ENCODE measurements around the gene EN2. TPM values are rescaled to one million over a fixed set of nuclear protein-coding genes. Genes with fewer than 3 reads are reported as not detected.
A peak's percentile ranks its signal among the peaks of the same experiment; 100 is the strongest.

The EN2 gene
- total and polyA plus RNA-seq, 7 experiments from 2014 or later, result not detected

DNA sequence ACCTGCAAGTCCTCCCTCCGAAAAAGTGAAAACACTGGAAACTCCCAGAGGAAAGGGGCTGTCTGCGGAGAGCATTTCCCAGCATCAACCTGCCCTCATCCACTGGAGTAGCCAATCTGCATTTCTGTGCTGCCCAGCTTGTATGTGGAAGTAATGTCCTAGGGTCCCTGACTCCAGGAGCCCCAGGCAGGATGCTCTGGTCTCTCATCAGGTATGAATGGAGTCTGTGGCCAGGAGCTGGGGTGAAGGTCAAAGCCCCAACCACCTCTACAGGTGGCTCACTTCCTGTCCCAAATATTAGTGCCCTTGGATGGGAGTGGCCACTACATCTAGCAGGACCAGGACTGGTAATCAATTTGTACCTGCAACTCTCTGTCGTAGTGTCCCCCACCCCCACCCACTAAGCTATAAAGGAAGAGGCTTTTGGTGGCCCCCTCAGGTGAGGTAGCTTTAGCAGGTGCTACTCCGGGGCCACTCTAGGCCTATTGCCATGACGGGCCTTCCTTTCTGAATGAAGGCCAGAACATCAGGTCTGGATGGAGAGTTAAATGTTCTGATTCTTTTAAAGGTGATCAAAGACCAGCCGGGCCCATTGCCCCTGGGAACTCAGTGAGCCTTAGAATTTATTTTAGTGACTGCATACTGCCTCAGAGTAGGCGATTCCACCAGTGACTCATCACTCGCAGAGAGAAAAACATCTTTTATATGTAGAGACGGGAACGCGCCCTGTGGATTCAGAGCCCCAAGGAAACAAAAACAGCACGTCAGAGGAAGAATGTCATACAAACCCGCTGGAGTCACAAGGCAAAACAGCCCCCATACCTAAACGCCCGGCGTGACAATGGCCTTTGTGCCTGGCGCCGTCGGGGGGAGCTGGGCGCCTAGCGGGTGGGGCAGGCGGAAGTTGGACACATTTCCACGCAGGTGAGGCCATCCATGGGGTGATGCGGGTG is 13.0 kb downstream of the EN2 start:
- Histone ChIP-seq H3K36me3 (ENCODE audit: control insufficient read depth in 2 of 3, insufficient read depth in 3 of 3, low read length in 3 of 3) (no peaks in the 10 kb centered on the region), H3K4me3 (ENCODE audit: low read length) (no peak overlapping the region), H3K4me1 (ENCODE audit: control insufficient read depth in 2 of 2, insufficient read depth in 2 of 2, low read length in 2 of 2) (no peaks in the 10 kb centered on the region), H3K9me3 (ENCODE audit: control insufficient read depth in 2 of 3, low read length in 3 of 3) (no peaks in the 10 kb centered on the region), H3K27ac (ENCODE audit: low read depth, low read length) (no peak overlapping the region), H3K27me3 (ENCODE audit: control insufficient read depth in 2 of 2, insufficient read depth in 2 of 2, low read length in 2 of 2) (peaks cover 8 to 18% of the 10 kb centered on the region in 2 donors)
- ChIA-PET CTCF (no interaction called here), POLR2A (no interaction called here)
- ATAC-seq (no peak), DNase-seq (no peak)
- Mint-ChIP-seq H3K4me1 (peaks cover 0 to 14% (median 7%) of the 10 kb centered on the region in 7 donors), H3K4me3 (no peak overlapping the region), H3K36me3 (peaks cover 0 to 6% (median 0%) of the 10 kb centered on the region in 5 donors), H3K9me3 (peaks cover 0 to 6% (median 3%) of the 10 kb centered on the region in 11 donors), H3K27ac (no peak overlapping the region), H3K27me3 (peaks cover 77 to 92% (median 80%) of the 10 kb centered on the region in 5 donors)
- intact Hi-C loops (cut with micrococcal nuclease), result no loop called here

DNA sequence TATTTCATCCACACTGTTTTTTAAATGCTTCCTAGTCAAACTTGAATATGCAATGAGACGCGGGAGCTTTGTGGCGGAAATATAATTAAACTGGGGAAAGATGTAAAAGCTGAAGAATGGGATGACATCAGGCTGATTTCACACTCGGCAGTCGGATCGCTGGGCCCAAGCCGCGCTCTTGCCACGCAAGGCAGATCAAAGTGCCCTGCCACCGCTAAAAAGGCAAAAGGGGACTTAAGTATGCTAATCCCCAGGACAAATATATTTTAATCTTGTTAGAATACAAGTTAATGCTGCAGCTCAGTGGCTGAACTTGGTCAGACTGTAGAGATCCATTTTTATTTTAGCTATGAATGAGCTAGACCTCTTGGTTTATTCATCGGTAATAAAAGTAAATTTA is 13.8 kb downstream of the EN2 start:
- H3K4me1 ChIP-seq (ENCODE audit: control insufficient read depth in 2 of 2, insufficient read depth in 2 of 2, low read length in 2 of 2), result no peaks in the 10 kb centered on the region
- POLR2A ChIA-PET, result no interaction called here
- H3K4me1 Mint-ChIP-seq, result peaks cover 0 to 14% (median 9%) of the 10 kb centered on the region in 7 donors
- no peak overlapping the region for H3K4me3 ChIP-seq (ENCODE audit: low read length)
- CTCF ChIA-PET, result no interaction called here
- H3K36me3 Mint-ChIP-seq, result peaks cover 0 to 9% (median 0%) of the 10 kb centered on the region in 5 donors
- no peaks in the 10 kb centered on the region for H3K9me3 ChIP-seq (ENCODE audit: control insufficient read depth in 2 of 3, low read length in 3 of 3)
- peaks cover 0 to 10% (median 3%) of the 10 kb centered on the region in 11 donors for H3K9me3 Mint-ChIP-seq
- no peaks in the 10 kb centered on the region for H3K36me3 ChIP-seq (ENCODE audit: control insufficient read depth in 2 of 3, insufficient read depth in 3 of 3, low read length in 3 of 3)
- H3K4me3 Mint-ChIP-seq, result no peak overlapping the region
- no peak overlapping the region for H3K27ac Mint-ChIP-seq
- no peak for DNase-seq
- H3K27me3 ChIP-seq (ENCODE audit: control insufficient read depth in 2 of 2, insufficient read depth in 2 of 2, low read length in 2 of 2), result peaks cover 8 to 13% of the 10 kb centered on the region in 2 donors
- H3K27me3 Mint-ChIP-seq, result peaks cover 83 to 93% (median 86%) of the 10 kb centered on the region in 5 donors
- intact Hi-C loops (cut with micrococcal nuclease), result no loop called here
- H3K27ac ChIP-seq (ENCODE audit: low read depth, low read length), result no peak overlapping the region
- ATAC-seq, result no peak

DNA sequence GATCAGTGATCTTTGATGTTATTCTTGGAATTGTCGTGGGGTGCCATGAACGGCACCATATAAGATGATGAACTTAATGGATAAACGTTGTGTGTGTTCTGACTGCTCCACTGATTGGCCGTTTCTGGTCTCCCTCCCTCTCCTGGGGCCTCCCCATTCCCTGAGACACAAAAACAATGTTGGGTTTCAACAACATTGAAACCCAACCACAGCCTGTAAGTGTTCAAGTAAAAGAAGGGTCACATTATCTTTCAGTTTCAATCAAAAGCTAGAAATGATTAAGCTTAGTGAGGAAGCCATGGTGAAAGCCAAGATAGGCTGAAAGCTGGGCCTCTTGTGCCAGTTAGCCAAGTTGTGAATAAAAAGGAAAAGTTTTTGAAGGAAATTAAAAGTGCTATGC is 19.5 kb downstream of the EN2 start:
- peaks cover 0 to 16% (median 5%) of the 10 kb centered on the region in 11 donors for H3K9me3 Mint-ChIP-seq
- Histone ChIP-seq H3K36me3 (ENCODE audit: control insufficient read depth in 2 of 3, insufficient read depth in 3 of 3, low read length in 3 of 3) (no peaks in the 10 kb centered on the region), H3K27ac (ENCODE audit: low read depth, low read length) (no peak overlapping the region), H3K9me3 (ENCODE audit: control insufficient read depth in 2 of 3, low read length in 3 of 3) (no peaks in the 10 kb centered on the region), H3K4me3 (ENCODE audit: low read length) (no peak overlapping the region), H3K4me1 (ENCODE audit: control insufficient read depth in 2 of 2, insufficient read depth in 2 of 2, low read length in 2 of 2) (no peaks in the 10 kb centered on the region), H3K27me3 (ENCODE audit: control insufficient read depth in 2 of 2, insufficient read depth in 2 of 2, low read length in 2 of 2) (peaks cover 0 to 7% of the 10 kb centered on the region in 2 donors)
- peaks cover 0 to 19% (median 0%) of the 10 kb centered on the region in 7 donors for H3K4me1 Mint-ChIP-seq
- H3K4me3 Mint-ChIP-seq, result peak overlapping the region in 1 of 10 donors; percentile 15
- peaks cover 59 to 74% (median 71%) of the 10 kb centered on the region in 5 donors for H3K27me3 Mint-ChIP-seq
- ATAC-seq, result no peak
- CTCF ChIA-PET, result no interaction called here
- peak overlapping the region in 1 of 9 donors; percentile 35 for H3K27ac Mint-ChIP-seq
- POLR2A ChIA-PET, result no interaction called here
- intact Hi-C loops (cut with micrococcal nuclease), result no loop called here
- DNase-seq, result peak in 1 of 9 donors; percentile 17
- peaks cover 0 to 9% (median 3%) of the 10 kb centered on the region in 5 donors for H3K36me3 Mint-ChIP-seq

DNA sequence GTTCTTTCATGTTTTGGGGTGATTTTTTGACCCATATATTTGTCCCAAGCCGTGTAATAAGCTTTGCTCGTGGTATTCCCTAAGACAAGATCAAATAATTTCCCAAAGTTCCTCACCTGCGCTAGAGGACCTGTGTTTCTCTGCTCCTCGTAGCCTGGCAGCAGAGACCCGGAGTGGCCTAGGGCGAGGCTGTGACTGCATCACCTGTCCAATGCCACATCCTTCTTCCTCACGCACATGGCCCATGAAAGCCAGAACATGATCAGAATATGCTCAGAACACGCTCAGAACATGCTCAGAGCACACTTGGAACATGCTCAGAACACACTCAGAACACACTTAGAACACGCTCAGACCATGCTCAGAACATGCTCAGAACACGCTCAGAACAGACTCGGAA is 23.8 kb downstream of the EN2 start:
- Mint-ChIP-seq H3K27me3 (peaks cover 30 to 53% (median 47%) of the 10 kb centered on the region in 5 donors), H3K4me1 (peaks cover 0 to 13% (median 4%) of the 10 kb centered on the region in 7 donors), H3K36me3 (peaks cover 0 to 3% (median 0%) of the 10 kb centered on the region in 5 donors), H3K9me3 (peaks cover 0 to 10% (median 1%) of the 10 kb centered on the region in 11 donors), H3K4me3 (no peak overlapping the region), H3K27ac (no peak overlapping the region)
- Histone ChIP-seq H3K27me3 (ENCODE audit: control insufficient read depth in 2 of 2, insufficient read depth in 2 of 2, low read length in 2 of 2) (no peaks in the 10 kb centered on the region), H3K9me3 (ENCODE audit: control insufficient read depth in 2 of 3, low read length in 3 of 3) (no peaks in the 10 kb centered on the region), H3K36me3 (ENCODE audit: control insufficient read depth in 2 of 3, insufficient read depth in 3 of 3, low read length in 3 of 3) (no peaks in the 10 kb centered on the region), H3K4me1 (ENCODE audit: control insufficient read depth in 2 of 2, insufficient read depth in 2 of 2, low read length in 2 of 2) (no peaks in the 10 kb centered on the region), H3K27ac (ENCODE audit: low read depth, low read length) (no peak overlapping the region), H3K4me3 (ENCODE audit: low read length) (no peak overlapping the region)
- CTCF ChIA-PET, result no interaction called here
- DNase-seq, result no peak
- intact Hi-C loops (cut with micrococcal nuclease), result no loop called here
- POLR2A ChIA-PET, result no interaction called here
- no peak for ATAC-seq

DNA sequence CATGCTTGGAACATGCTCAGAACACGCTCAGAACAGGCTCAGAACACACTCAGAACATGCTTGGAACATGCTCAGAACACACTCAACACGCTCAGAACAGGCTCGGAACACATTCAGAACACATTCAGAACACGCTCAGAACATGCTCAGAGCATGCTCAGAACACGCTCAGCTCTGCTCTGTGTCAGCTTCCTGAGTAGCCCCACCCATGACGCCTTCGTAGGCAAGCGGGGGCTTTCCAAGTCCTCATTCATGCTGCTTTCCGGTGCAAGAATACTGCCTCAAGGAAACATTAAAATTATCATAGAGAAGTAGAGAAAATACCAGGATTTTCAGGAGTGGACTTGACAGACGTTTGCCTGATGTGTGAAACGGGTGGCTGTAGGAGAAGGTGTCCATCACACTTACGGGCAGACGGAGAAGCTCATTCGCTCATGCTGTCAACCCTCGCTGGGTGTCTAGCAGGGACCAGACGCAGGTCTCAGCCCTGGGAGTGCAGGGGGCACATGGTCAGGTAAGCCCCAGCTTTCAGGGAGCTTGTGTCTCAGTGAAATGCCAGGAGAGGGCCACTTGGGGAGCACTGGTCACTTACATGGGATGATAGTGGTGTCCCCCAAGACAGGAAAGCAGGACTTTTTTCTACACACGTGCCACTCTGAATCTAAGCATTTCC is 24.7 kb downstream of the EN2 start:
- no peak overlapping the region for H3K27ac ChIP-seq (ENCODE audit: low read depth, low read length)
- no peaks in the 10 kb centered on the region for H3K9me3 ChIP-seq (ENCODE audit: control insufficient read depth in 2 of 3, low read length in 3 of 3)
- peak overlapping the region in 3 of 9 donors; percentile 0 to 71 (median 55) for H3K27ac Mint-ChIP-seq
- peaks cover 23 to 51% (median 44%) of the 10 kb centered on the region in 5 donors for H3K27me3 Mint-ChIP-seq
- H3K4me1 Mint-ChIP-seq, result peaks cover 0 to 13% (median 4%) of the 10 kb centered on the region in 7 donors
- peak; percentile 84 for ATAC-seq
- peaks cover 0 to 3% (median 0%) of the 10 kb centered on the region in 5 donors for H3K36me3 Mint-ChIP-seq
- no peaks in the 10 kb centered on the region for H3K36me3 ChIP-seq (ENCODE audit: control insufficient read depth in 2 of 3, insufficient read depth in 3 of 3, low read length in 3 of 3)
- DNase-seq, result no peak
- peak overlapping the region in 4 of 10 donors; percentile 21 to 45 (median 30) for H3K4me3 Mint-ChIP-seq
- H3K27me3 ChIP-seq (ENCODE audit: control insufficient read depth in 2 of 2, insufficient read depth in 2 of 2, low read length in 2 of 2), result no peaks in the 10 kb centered on the region
- intact Hi-C loops (cut with micrococcal nuclease), result no loop called here
- peaks cover 0 to 10% (median 0%) of the 10 kb centered on the region in 11 donors for H3K9me3 Mint-ChIP-seq
- CTCF ChIA-PET, result no interaction called here
- POLR2A ChIA-PET, result no interaction called here
- no peak overlapping the region for H3K4me3 ChIP-seq (ENCODE audit: low read length)
- no peaks in the 10 kb centered on the region for H3K4me1 ChIP-seq (ENCODE audit: control insufficient read depth in 2 of 2, insufficient read depth in 2 of 2, low read length in 2 of 2)

DNA sequence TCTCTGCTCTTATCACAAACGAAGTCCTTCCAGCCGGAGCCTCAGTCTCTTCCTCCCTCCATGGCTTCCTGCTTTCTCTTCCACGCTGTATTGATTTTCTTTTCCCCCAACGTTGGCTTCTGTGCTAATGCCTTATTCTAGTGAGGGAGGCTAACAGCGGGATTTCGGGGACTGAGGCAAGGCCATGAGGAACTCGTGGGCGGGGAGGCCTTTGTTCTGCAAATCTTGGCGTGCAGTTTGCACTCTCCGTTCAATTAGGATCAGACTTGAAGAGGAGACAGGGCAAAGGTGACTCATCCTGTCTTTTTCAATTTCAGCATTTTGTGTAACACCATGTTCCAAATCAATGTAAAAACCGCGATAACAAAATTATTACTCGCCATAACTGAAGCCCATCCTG is 25.3 kb downstream of the EN2 start:
- POLR2A ChIA-PET, result no interaction called here
- H3K4me3 ChIP-seq (ENCODE audit: low read length), result no peak overlapping the region

More for the DNA sequence above, 25.3 kb downstream of the EN2 start:
- Mint-ChIP-seq H3K9me3 (peaks cover 0 to 10% (median 0%) of the 10 kb centered on the region in 11 donors), H3K36me3 (peaks cover 0 to 3% (median 0%) of the 10 kb centered on the region in 5 donors), H3K27ac (no peak overlapping the region), H3K4me1 (peaks cover 0 to 13% (median 4%) of the 10 kb centered on the region in 7 donors), H3K27me3 (peaks cover 19 to 54% (median 42%) of the 10 kb centered on the region in 5 donors), H3K4me3 (peak overlapping the region in 4 of 10 donors; percentile 16 to 37 (median 24))
- H3K36me3 ChIP-seq (ENCODE audit: control insufficient read depth in 2 of 3, insufficient read depth in 3 of 3, low read length in 3 of 3), result no peaks in the 10 kb centered on the region
- H3K27me3 ChIP-seq (ENCODE audit: control insufficient read depth in 2 of 2, insufficient read depth in 2 of 2, low read length in 2 of 2), result no peaks in the 10 kb centered on the region
- no peaks in the 10 kb centered on the region for H3K9me3 ChIP-seq (ENCODE audit: control insufficient read depth in 2 of 3, low read length in 3 of 3)
- ATAC-seq, result no peak
- no peak for DNase-seq
- CTCF ChIA-PET, result no interaction called here
- no peaks in the 10 kb centered on the region for H3K4me1 ChIP-seq (ENCODE audit: control insufficient read depth in 2 of 2, insufficient read depth in 2 of 2, low read length in 2 of 2)
- H3K27ac ChIP-seq (ENCODE audit: low read depth, low read length), result no peak overlapping the region
- intact Hi-C loops (cut with micrococcal nuclease), result no loop called here

All from naive thymus-derived CD4-positive, alpha-beta T cell (primary cell).